GM21515 (cell line): Measurements from ENCODE around the gene WASL.

Experiments used
- ATAC-seq: cut with Tn5 transposase; IDR thresholded peaks from one replicate; pipeline ENCODE4 v1.9.1; 2021; ENCODE audit not compliant: unreplicated experiment

The WASL gene

DNA sequence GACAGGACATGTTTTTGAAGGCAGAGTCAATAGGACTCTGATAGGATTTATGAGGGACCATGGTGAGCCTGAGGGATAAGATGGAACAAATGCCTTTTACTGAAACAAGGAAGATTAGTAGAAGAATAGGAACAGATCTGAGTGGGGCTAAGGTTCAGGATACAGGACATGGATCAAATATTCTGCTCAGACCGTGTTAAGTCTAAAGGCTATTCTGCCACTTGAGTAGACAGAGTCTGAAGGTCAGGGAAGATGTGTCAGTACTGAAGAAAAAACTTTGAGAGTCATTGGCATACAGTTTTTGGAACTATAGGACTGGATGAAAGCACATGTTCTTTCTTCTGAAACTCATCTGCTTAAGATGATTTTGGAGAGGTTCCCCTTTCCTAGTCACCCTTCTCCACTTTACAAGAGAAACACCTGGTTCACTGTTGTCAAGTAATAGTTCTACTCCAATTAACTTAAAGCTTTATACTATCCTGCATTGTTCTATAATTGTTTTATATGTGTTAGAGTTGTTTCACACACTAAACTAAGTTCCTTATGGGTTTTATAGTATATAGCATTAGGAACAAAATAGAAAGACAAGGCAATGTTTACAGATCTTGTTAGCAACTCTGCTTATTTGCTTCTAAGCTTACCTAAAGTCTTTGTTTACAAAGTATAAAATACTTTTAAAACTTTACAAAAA lies 43.4 kb downstream of the WASL start:
- ATAC-seq, result no peak

GRCh38 chr7:123695944-123696677 lies 52.7 kb downstream of the WASL start:
- no peak for ATAC-seq

DNA sequence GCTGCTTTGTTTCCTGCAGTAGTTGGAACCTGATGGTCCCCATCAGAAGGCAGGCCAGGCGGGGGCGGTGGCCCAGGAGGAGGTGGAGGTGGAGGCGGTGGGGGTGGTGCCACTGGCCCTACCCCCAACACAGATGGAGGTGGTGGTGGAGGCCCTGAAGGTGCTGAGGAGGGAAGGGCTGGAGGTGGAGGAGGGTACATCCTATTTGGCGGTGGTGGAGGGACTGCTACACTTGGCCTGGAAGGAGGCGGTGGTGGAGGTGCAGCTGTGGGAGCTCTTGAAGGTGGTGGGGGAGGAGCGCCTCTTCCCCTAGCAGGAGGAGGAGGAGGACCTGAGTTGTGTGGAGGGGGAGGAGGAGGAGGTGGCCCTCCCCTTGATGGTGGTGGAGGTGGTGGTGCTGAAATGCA lies 56.3 kb downstream of the WASL start:
- no peak for ATAC-seq

DNA sequence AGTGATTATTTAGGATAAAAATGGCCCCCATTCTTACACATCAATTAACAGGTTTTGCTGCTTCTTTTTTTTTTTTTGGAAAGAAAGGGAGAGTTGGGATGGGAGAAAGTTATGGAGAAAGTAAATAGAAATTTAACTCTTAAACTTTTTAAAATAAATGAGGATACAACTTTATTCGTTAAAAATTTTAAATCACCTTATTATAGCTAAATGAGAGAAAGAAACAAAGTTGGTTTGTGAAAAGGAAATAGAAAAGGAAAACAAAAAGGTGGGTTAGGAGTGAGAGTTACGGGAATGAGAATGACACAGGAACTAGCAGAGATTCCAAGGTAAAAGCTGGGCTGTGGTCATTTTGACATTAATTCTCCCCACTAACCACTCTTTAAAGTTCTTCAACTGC lies 58.3 kb downstream of the WASL start:
- no peak for ATAC-seq

DNA sequence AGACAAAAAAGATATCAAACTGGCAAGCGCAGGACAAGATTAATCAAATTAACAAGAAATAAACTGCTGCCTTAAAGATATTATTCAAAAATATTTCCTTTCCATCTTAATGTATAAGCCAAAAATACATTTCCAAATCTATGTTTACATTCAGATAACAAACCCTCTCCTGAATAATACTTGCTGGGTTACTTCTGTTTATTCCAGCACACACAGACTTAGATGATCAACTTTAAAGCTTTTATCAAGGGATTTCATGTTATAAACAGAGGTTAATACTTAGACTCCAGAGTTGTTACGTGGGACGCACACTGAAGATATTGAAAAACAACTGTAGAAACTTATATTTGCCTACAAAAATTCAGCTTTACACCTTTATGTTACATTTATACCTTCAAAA lies 59.6 kb downstream of the WASL start:
- no peak for ATAC-seq

DNA sequence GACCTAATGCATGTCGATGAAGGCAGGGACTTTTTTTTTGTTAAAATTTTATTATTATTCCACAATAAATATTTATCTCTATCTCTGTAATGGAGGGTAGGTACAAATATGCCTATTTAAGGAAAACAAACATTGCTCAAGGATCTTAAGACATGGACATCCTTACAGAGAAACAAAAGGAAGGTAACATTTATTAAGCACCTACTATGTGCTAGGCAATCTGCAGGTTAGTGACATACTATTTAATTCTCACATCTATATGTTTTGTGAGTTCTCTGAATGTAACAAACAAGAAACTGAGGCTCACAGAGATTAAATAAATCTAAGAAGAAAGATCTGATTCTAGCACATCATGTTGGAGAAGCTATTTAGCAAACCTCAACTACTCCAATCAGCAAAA lies 61.1 kb downstream of the WASL start:
- ATAC-seq, result no peak

- no peak for ATAC-seq
Measured at GRCh38 chr7:123687161-123687560, 61.6 kb downstream of the WASL start.

DNA sequence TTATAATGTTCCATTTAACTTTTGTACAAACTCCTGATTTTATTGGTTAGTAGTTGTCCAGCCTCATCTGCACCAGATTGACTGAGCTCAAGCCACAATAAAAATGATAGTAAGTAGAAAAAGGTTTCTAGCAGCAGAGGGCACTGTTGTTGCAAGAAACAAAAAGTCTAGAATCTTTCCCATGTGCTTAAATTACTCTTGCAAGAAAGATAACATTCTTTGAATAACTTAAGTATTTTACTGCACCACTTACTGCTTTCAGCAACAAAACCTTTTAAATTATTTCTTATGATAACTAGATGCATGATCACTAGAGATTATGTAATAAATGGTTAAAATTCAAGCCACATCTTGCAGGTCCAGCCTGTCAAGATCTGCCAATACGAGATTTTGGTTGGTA lies 66.1 kb downstream of the WASL start:
- ATAC-seq, result peak; percentile 65

DNA sequence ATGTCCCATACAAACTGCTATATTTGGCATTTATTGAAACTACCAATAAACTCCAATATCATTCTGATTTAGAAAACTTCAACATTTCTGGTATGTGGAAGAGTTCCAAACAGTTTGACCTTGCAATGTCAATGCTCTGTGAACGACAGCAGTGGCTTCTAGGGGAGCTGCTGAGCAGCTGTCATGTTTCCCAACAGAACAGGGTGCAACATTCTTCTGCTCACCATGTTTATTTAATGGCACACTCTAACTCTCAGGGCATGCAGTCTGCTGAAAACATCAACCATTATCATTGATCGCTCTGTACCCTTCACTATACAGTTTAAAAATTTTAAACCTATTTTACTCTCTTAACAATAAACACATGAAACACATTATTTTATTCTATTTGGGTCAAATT lies 67.2 kb downstream of the WASL start:
- no peak for ATAC-seq

- no peak for ATAC-seq
Measured at GRCh38 chr7:123680580-123680979, 68.2 kb downstream of the WASL start.

DNA sequence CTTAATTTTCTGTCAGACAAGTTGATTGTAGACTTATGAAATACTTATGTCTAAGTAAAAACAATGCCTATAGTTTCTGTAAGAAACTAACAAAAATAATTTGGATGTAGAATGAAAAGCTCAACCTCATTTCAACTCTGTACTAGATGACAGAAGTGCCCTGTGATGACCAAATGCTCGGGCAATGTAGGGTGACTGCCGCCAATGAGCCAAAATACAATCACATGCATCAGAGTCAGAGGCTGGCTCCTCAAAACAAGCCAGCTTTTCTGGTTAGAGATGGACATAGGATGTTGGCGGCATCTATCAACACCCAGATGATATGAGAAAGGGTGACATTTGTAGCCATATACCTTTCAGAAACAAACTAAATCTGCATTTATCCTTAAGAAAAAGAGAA lies 69.2 kb downstream of the WASL start:
- ATAC-seq, result no peak

- ATAC-seq, result no peak
Measured at GRCh38 chr7:123677061-123677715, 71.6 kb downstream of the WASL start.

DNA sequence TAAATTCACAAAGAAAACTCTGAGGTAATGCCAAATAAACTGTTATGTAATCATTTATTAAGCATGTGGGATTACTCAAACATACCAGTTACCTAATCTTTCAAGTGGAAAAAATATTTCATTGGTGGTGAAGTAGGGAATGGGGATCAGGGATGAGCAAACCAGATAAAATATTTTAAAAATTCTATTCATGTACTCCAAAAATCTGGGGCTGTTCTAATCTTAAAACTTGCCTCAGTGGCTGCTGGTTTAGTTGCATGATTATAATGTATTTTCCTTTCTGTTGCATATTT lies 73.7 kb downstream of the WASL start:
- no peak for ATAC-seq

- no peak for ATAC-seq
Measured at GRCh38 chr7:123674399-123675180, 74.2 kb downstream of the WASL start.

- ATAC-seq, result no peak
Measured at GRCh38 chr7:123673752-123674398, 74.9 kb downstream of the WASL start.

- no peak for ATAC-seq
Measured at GRCh38 chr7:123673137-123673732, 75.6 kb downstream of the WASL start.

DNA sequence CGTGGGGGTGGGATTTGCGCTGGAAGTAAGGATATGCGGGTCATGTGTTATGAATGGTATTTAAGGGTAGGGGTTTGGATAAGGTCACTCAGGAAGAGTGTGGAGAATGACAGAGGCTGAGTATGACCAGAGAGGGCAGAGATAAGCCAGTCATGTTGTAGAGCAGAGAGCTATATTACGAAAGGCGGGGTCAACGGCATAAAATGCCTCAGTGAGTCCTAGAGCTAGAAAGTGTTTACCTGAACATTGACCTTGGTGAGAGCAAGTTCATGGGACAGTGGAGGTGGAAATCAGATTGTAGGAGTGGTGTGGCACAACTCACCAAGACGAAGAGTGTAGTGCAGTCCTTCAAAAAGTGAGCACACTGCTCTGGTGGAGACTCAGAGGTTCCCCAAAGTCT lies 79.3 kb downstream of the WASL start:
- no peak for ATAC-seq

DNA sequence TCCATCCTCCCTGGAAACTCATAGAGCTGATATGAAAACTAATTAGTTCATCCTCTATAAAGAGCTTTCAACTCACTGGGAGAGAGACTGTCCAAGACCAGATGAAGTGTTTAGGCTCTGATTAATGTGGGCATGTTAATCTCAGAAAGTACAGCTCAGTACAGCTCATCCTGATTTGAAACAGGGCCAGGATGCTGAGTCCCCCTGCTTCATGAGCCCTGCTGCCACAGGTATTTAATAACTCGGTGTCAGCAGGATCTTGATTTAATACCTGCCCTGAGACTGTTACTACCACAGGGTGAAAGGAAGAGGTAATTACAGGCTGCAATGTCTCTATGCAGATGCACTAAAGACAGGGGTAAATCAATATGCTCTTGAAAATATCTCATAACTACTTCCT lies 82.3 kb downstream of the WASL start:
- ATAC-seq, result no peak

GRCh38 chr7:123665896-123666295 lies 82.9 kb downstream of the WASL start:
- no peak for ATAC-seq

- ATAC-seq, result no peak
Measured at GRCh38 chr7:123665157-123665556, 83.6 kb downstream of the WASL start.

- no peak for ATAC-seq
Measured at GRCh38 chr7:123663200-123663599, 85.6 kb downstream of the WASL start.
